Prostate gland (tissue), 2 donors: ENCODE measurements around the gene ZNRF1.

Experiments used
- CTCF ChIP-seq, 4 experiments: fragments of 200-600 bp in 2 of 4; fragments of 450-650 bp in 2 of 4; sonication (generic) in 2 of 4; IDR thresholded peaks; 1 replicate in 3 of 4; 2 replicates in 1 of 4; pipeline ENCODE4 v1.5.1; 2016 to 2019; ENCODE audit warnings: antibody characterized with exemption in 4 of 4, mild to moderate bottlenecking in 2 of 4, moderate library complexity in 2 of 4
- POLR2A ChIP-seq: fragments of 450-650 bp; IDR thresholded peaks from one replicate; pipeline ENCODE4 v1.6.1; 2016; ENCODE audit warnings: antibody characterized with exemption, mild to moderate bottlenecking

- TF ChIP-seq POLR2A: no peak
- TF ChIP-seq CTCF (IDR thresholded peaks at IDR 0.05): no peak
Measured at GRCh38 chr16:75092777-75093176, 94.0 kb downstream of the ZNRF1 start.
